ENCODE results near the gene RASSF1.

The RASSF1 gene

GRCh38 chr3:50297896-50298725, 42.5 kb downstream of the RASSF1 start:
- H3K4me3 ChIP-seq (ENCODE audit: low read depth, low read length), result peak overlapping the region; percentile 86
- H3K27me3 ChIP-seq (ENCODE audit: insufficient read depth, low read depth, severe bottlenecking), result no peaks in the 10 kb centered on the region
- DNase-seq, result no peak
- no peak for TF ChIP-seq CTCF (IDR thresholded peaks at IDR 0.05; ENCODE audit: low read depth, low read length)
- peak overlapping the region; percentile 64 for H3K27ac ChIP-seq
- H3K36me3 ChIP-seq, result no peaks in the 10 kb centered on the region
- H3K9me3 ChIP-seq (ENCODE audit: severe bottlenecking), result no peaks in the 10 kb centered on the region

DNA sequence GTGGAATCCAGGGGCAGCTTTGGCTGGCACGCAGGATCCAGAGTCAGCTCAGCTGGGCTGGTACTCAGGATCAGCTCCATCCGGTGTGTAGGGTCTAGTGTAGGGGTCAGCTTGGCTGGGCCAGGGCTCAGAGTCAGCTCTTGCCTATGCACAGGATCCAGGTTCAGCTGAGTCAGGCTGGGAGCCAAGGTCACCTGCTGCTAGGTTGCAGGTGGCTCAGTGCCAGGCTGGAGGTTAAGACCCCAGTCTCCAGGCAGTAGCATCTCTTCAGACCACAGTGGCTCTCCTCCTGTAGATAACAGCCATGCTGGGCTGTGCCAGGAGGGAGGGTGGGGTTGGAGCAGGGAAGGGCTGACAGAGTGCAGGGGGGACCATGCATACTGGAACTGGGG, 43.3 kb downstream of the RASSF1 start:
- DNase-seq, result no peak
- H3K27me3 ChIP-seq (ENCODE audit: insufficient read depth, low read depth, severe bottlenecking), result no peaks in the 10 kb centered on the region
- H3K9me3 ChIP-seq (ENCODE audit: severe bottlenecking), result no peaks in the 10 kb centered on the region
- H3K4me3 ChIP-seq (ENCODE audit: low read depth, low read length), result no peak overlapping the region
- no peaks in the 10 kb centered on the region for H3K36me3 ChIP-seq
- TF ChIP-seq CTCF (IDR thresholded peaks at IDR 0.05; ENCODE audit: low read depth, low read length), result no peak
- H3K27ac ChIP-seq, result no peak overlapping the region

- Histone ChIP-seq H3K27me3 (ENCODE audit: insufficient read depth, low read depth, severe bottlenecking) (no peaks in the 10 kb centered on the region), H3K27ac (no peak overlapping the region), H3K36me3 (0 out of 2 replicates have a peak, but pooled peaks cover under 1% of the 10 kb centered on the region), H3K4me3 (ENCODE audit: low read depth, low read length) (no peak overlapping the region), H3K9me3 (ENCODE audit: severe bottlenecking) (no peaks in the 10 kb centered on the region)
- no peak for TF ChIP-seq CTCF (IDR thresholded peaks at IDR 0.05; ENCODE audit: low read depth, low read length)
- no peak for DNase-seq
Observed at GRCh38 chr3:50296721-50297383, 43.8 kb downstream of the RASSF1 start.

DNA sequence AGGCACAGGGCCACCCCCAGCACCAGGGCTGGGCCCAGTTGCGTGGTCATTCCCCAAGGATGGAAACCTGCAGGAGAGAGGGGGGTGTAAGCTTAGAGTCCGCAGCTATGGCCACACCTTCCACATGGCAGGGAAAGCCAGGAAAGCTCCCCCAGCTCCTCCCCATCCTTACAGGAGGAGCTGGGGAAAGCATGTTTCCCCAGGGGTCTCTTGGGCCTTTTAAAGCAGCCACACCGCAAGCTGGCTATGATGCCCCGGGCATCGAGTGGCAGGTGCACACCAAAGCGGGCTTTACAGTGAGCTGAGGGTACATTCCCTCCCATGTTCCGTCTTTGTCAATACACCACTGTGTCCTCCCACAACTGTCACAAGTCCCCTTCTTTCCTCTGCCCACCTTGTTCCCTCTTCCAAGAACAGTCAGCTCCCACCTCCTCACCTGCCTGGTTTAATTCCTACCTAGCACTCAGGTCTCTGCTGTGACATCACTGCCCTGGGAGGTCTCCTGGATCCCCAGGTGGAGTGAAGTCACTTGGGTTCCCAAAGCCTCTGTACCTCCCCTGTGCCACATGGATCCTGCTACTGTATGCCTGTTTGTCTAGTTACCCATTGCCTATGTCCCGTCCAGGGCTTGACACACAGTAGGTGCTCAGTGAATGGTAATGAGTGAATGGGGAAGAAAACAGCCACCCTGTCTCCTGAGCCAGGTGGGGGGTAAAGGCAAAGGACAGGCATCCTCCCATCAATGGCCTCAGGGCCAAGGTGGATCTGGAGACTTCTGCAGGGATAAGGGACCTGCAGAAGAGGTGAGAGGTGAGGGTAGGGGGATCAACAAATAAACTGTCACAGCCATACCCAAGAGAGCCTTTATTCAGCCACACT, 44.8 kb downstream of the RASSF1 start:
- Histone ChIP-seq H3K9me3 (ENCODE audit: severe bottlenecking) (no peaks in the 10 kb centered on the region), H3K36me3 (peaks cover 3% of the 10 kb centered on the region; the same call in 1 of the 2 replicates), H3K27ac (no peak overlapping the region), H3K27me3 (ENCODE audit: insufficient read depth, low read depth, severe bottlenecking) (no peaks in the 10 kb centered on the region), H3K4me3 (ENCODE audit: low read depth, low read length) (no peak overlapping the region)
- DNase-seq, result no peak
- no peak for TF ChIP-seq CTCF (IDR thresholded peaks at IDR 0.05; ENCODE audit: low read depth, low read length)

- no peak for DNase-seq
- no peak for TF ChIP-seq CTCF (IDR thresholded peaks at IDR 0.05; ENCODE audit: low read depth, low read length)
Observed at GRCh38 chr3:50294492-50295403, 45.9 kb downstream of the RASSF1 start.

More at GRCh38 chr3:50294492-50295403, 45.9 kb downstream of the RASSF1 start:
- no peaks in the 10 kb centered on the region for H3K27me3 ChIP-seq (ENCODE audit: insufficient read depth, low read depth, severe bottlenecking)
- H3K27ac ChIP-seq, result no peak overlapping the region
- H3K9me3 ChIP-seq (ENCODE audit: severe bottlenecking), result no peaks in the 10 kb centered on the region
- no peak overlapping the region for H3K4me3 ChIP-seq (ENCODE audit: low read depth, low read length)
- peaks cover 12% of the 10 kb centered on the region for H3K36me3 ChIP-seq

All from WERI-Rb-1 (cell line).